Measurements from ENCODE around the gene PRPSAP1. TPM values are rescaled to one million over a fixed set of nuclear protein-coding genes. Genes with fewer than 3 reads are reported as not detected.

The PRPSAP1 gene
- total and polyA plus RNA-seq, 12 donors = 26.0 to 79.3 (median 43.1) TPM

DNA sequence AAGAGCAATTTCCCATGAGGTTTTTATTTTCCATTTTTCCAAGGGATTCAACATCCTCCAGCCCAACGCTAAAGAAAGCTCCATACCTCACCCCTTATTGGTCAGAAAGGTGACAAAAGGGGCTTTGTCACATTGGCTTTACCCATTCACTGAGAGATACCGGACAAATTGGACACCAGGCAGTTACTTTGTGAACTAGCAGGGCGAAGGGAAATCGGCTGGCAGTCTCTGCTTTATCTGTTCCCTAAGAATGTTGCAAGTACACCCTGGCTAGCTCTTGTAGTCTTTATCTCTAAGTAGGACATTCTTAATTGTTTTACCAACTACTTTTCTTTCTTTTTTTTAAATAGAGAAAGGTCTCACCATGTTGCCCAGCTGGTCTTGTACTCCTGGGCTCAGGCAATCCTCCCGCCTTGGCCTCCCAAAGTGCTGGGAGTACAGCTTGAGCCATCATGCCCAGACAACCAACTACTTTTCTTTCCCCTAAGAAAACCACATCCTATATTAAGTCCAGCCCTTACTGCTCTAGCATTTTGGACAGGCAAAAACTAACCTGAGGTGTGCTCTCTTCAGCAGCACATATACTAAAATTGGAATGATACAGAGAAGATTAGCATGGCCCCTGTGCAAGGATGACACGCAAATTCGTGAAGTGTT lies 16.8 kb downstream of the PRPSAP1 start:
- Histone ChIP-seq H3K36me3 (replicated peaks in 1 of 2) (peaks cover 0 to 4% of the 10 kb centered on the region in 2 donors), H3K4me1 (replicated peaks in 1 of 2) (no peaks in the 10 kb centered on the region), H3K4me3 (no peak overlapping the region), H3K9me3 (replicated peaks in 1 of 3) (no peaks in the 10 kb centered on the region), H3K27ac (no peak overlapping the region), H3K27me3 (no peaks in the 10 kb centered on the region)
- intact Hi-C loops (cut with DNase I) = no loop called here
- whole genome bisulfite sequencing, 4 donors = 90 to 94% (median 93%) methylated on average over 7 of the region's 7 CpGs
- DNase-seq = no peak
- TF ChIP-seq CTCF (IDR thresholded peaks at IDR 0.05) (no peak), POLR2A (IDR thresholded peaks at IDR 0.05) (no peak)

DNA sequence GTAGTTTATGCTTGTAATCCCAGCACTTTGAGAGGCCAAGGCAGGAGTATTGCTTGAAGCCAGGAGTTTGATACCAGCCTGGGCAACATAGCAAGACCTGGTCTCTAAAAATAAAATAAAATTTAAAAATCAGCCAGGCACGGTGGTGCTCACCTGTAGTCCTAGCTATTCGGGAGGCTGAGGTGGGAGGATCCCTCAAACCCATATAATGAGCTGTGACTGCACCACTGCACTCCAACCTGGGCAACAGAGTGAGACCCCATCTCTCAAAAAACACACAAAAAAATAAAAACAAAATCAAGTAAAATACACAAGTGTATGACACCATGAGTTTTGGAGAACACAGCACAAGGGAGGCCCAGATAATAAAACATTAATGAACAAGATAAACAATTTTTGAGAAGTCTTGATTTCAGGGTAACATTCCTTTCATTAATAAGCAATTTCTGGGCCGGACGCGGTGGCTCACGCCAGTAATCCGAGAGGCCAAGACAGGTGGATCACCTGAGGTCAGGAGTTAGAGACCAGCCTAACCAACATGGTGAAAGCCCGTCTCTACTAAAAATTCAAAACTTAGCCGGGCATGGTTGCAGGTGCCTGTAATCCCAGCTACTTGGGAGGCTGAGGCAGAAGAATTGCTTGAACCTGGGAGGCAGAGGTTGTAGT lies 17.9 kb downstream of the PRPSAP1 start:
- intact Hi-C loops (cut with DNase I) = no loop called here
- 95 to 98% (median 97%) methylated on average over 9 of the region's 9 CpGs for WGBS, 4 donors
- TF ChIP-seq POLR2A (IDR thresholded peaks at IDR 0.05) (no peak), CTCF (IDR thresholded peaks at IDR 0.05) (no peak)
- H3K36me3 ChIP-seq (replicated peaks in 1 of 2) = peaks cover 0 to 13% of the 10 kb centered on the region in 2 donors
- H3K4me1 ChIP-seq (replicated peaks in 1 of 2) = no peaks in the 10 kb centered on the region
- no peak overlapping the region for H3K4me3 ChIP-seq
- no peak for DNase-seq
- no peaks in the 10 kb centered on the region for H3K27me3 ChIP-seq
- H3K9me3 ChIP-seq (replicated peaks in 1 of 3) = no peaks in the 10 kb centered on the region
- no peak overlapping the region for H3K27ac ChIP-seq

DNA sequence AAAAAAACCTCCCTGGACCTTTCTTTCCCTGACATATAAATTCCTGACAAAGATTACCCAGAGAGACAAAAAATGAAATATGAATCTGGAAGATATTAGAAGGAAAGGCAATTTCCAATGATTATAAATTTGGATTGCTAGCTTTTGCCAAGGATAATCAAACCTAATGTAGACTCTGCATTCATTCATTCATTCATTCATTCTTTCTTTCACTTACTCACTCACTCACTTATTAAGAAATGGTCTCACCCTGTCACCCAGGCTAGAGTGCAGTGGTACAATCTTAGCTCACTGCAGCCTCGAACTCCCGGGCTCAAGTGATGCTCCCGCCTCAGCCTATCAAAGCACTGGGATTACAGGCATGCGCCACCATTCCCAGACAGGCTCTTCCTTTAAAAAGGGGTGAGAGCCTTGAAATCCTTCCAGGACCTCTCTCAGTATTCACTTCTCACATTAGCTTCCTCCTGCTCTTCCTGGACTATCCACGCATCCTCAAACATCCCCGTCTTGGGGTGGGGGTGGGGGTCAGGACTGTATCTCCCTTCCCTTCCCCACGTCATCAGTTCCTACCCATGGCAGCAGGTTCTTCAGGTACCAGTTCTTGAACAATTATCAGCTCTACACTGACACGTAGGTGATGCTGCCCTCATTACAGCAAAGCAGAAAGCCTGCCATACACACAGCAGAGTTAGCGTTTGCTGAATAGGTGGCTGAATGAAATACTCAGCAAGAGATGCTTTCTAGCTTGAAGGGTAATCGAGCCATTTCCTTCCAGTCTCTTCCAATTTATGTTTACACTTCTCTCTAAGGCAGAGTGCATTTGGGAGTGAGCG lies 19.8 kb downstream of the PRPSAP1 start:
- 77 to 92% (median 88%) methylated on average over 11 of the region's 11 CpGs for WGBS, 4 donors
- Histone ChIP-seq H3K9me3 (replicated peaks in 1 of 3) (no peaks in the 10 kb centered on the region), H3K27ac (no peak overlapping the region), H3K36me3 (replicated peaks in 1 of 2) (peaks cover 0 to 27% of the 10 kb centered on the region in 2 donors), H3K4me3 (no peak overlapping the region), H3K4me1 (replicated peaks in 1 of 2) (no peaks in the 10 kb centered on the region), H3K27me3 (no peaks in the 10 kb centered on the region)
- no peak for DNase-seq
- TF ChIP-seq POLR2A (IDR thresholded peaks at IDR 0.05) (no peak), CTCF (IDR thresholded peaks at IDR 0.05) (no peak)
- intact Hi-C loops (cut with DNase I) = no loop called here

DNA sequence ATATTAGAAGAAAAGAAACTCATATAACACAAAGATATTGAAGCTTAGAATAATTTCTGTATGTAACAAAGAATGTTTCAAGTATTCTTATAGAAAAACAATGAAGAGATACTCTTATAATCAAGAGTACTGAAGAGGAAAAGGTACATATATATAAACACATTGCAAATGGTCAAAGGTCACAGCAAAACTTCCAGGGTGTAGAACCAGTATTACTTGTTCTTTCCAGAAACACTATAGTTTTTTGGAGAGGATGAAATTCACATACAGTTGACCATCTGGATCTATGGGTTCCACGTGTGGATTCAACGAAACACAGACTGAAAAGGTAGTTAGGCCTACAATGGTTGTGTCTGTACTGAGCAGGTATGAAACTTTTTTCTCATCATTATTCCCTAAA lies 22.6 kb downstream of the PRPSAP1 start:
- WGBS, 4 donors = 94 to 96% (median 96%) methylated on average over 2 of the region's 2 CpGs
- Histone ChIP-seq H3K4me1 (replicated peaks in 1 of 2) (peaks cover 0 to 7% of the 10 kb centered on the region in 2 donors), H3K27me3 (no peaks in the 10 kb centered on the region), H3K36me3 (replicated peaks in 1 of 2) (peaks cover 0 to 38% of the 10 kb centered on the region in 2 donors), H3K9me3 (replicated peaks in 1 of 3) (no peaks in the 10 kb centered on the region), H3K4me3 (no peak overlapping the region), H3K27ac (no peak overlapping the region)
- TF ChIP-seq CTCF (IDR thresholded peaks at IDR 0.05) (no peak), POLR2A (IDR thresholded peaks at IDR 0.05) (no peak)
- intact Hi-C loops (cut with DNase I) = no loop called here
- DNase-seq = no peak

Data from adrenal gland (tissue), 12 donors.